SU-DHL-6 (cell line): ENCODE results near the gene BTBD16.

Experiments
- EZH2phosphoT487 ChIP-seq: fragments of 200-600 bp; sonication (generic), shearing (Covaris generic); conservative IDR thresholded peaks from 2 replicates; pipeline ENCODE4 v1.6.1; 2018; ENCODE audit warnings: mild to moderate bottlenecking, antibody characterized with exemption, low read length, moderate library complexity, mixed read lengths
- TF ChIP-seq, protein P1 (sequence below): fragments of 200-600 bp; sonication (generic); IDR thresholded peaks from one replicate; pipeline ENCODE4 v1.5.1; 2017; ENCODE audit warnings: antibody characterized with exemption, mild to moderate bottlenecking, low read length, moderate library complexity; ENCODE audit not compliant: insufficient read depth, poor library complexity, severe bottlenecking

- TF ChIP-seq, protein P1, sequence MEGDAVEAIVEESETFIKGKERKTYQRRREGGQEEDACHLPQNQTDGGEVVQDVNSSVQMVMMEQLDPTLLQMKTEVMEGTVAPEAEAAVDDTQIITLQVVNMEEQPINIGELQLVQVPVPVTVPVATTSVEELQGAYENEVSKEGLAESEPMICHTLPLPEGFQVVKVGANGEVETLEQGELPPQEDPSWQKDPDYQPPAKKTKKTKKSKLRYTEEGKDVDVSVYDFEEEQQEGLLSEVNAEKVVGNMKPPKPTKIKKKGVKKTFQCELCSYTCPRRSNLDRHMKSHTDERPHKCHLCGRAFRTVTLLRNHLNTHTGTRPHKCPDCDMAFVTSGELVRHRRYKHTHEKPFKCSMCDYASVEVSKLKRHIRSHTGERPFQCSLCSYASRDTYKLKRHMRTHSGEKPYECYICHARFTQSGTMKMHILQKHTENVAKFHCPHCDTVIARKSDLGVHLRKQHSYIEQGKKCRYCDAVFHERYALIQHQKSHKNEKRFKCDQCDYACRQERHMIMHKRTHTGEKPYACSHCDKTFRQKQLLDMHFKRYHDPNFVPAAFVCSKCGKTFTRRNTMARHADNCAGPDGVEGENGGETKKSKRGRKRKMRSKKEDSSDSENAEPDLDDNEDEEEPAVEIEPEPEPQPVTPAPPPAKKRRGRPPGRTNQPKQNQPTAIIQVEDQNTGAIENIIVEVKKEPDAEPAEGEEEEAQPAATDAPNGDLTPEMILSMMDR = no peak
- TF ChIP-seq EZH2phosphoT487 = no peak
Observed at GRCh38 chr10:122363311-122363710, 92.2 kb downstream of the BTBD16 start.
